GM23248 (cell line): Measurements from ENCODE around the gene MRPL19. TPM values are rescaled to one million over a fixed set of nuclear protein-coding genes. Genes with fewer than 3 reads are reported as not detected.

Experiments
- DNase-seq: peaks from one replicate; pipeline ENCODE4 v3.0.0-alpha.2; 2015
- H2AFZ ChIP-seq: fragments of 200-600 bp; sonication (generic); 2 replicates; pipeline ENCODE4 v1.6.1; 2016; ENCODE audit warnings: antibody characterized with exemption
- H3F3A ChIP-seq: fragments of 200-600 bp; sonication (generic); 2 replicates; pipeline ENCODE4 v1.6.1; 2016; ENCODE audit warnings: mild to moderate bottlenecking, antibody characterized with exemption, mixed run types; ENCODE audit not compliant: insufficient read depth
- H3K27ac ChIP-seq: fragments of 200-600 bp; sonication (generic); 2 replicates; pipeline ENCODE4 v1.5.1; 2016; ENCODE audit warnings: mild to moderate bottlenecking
- H3K27me3 ChIP-seq: fragments of 200-600 bp; sonication (generic); replicated peaks from 2 replicates; pipeline ENCODE4 v1.6.1; 2016; ENCODE audit warnings: mild to moderate bottlenecking; ENCODE audit not compliant: insufficient read depth
- H3K36me3 ChIP-seq: fragments of 200-600 bp; sonication (generic); 2 replicates; pipeline ENCODE4 v1.6.1; 2016; ENCODE audit warnings: low read depth, mild to moderate bottlenecking
- H3K4me1 ChIP-seq: fragments of 200-600 bp; sonication (generic); 2 replicates; pipeline ENCODE4 v1.6.1; 2016; ENCODE audit warnings: mild to moderate bottlenecking; ENCODE audit not compliant: insufficient read depth
- H3K4me2 ChIP-seq: fragments of 200-600 bp; sonication (generic); one replicate; pipeline ENCODE4 v1.6.1; 2016; ENCODE audit warnings: mild to moderate bottlenecking; ENCODE audit not compliant: unreplicated experiment
- H3K4me3 ChIP-seq: fragments of 200-600 bp; sonication (generic); 2 replicates; pipeline ENCODE4 v1.5.1; 2016; ENCODE audit warnings: mild to moderate bottlenecking
- H3K79me2 ChIP-seq: fragments of 200-600 bp; sonication (generic); 2 replicates; pipeline ENCODE4 v1.6.1; 2016; ENCODE audit warnings: mild to moderate bottlenecking; ENCODE audit not compliant: insufficient read depth
- H3K9ac ChIP-seq: fragments of 200-600 bp; sonication (generic); 2 replicates; pipeline ENCODE4 v1.6.1; 2016; ENCODE audit warnings: mild to moderate bottlenecking
- H3K9me2 ChIP-seq: fragments of 200-600 bp; sonication (generic); 2 replicates; pipeline ENCODE4 v1.6.1; 2016; ENCODE audit warnings: mixed run types, mild to moderate bottlenecking, moderate library complexity; ENCODE audit not compliant: insufficient read depth
- H3K9me3 ChIP-seq: fragments of 200-600 bp; sonication (generic); one replicate; pipeline ENCODE4 v1.6.1; 2017; ENCODE audit warnings: low read depth
- H4K20me1 ChIP-seq: fragments of 200-600 bp; sonication (generic); 2 replicates; pipeline ENCODE4 v1.6.0; 2016; ENCODE audit not compliant: insufficient read depth
- EZH2 ChIP-seq: fragments of 200-600 bp; sonication (generic); IDR thresholded peaks from 2 replicates; pipeline ENCODE4 v1.6.1; 2018; ENCODE audit warnings: antibody characterized with exemption, mild to moderate bottlenecking; ENCODE audit not compliant: insufficient read depth, poor library complexity, severe bottlenecking
- EZH2phosphoT487 ChIP-seq: fragments of 200-600 bp; sonication (generic); IDR thresholded peaks from 2 replicates; pipeline ENCODE4 v1.6.1; 2018; ENCODE audit warnings: antibody characterized with exemption, moderate library complexity, mild to moderate bottlenecking, low read depth; ENCODE audit not compliant: insufficient read depth
- WGBS, 2 experiments: methylation state at CpG; one replicate each; pipeline ENCODE4 v1.1.6; 2015 to 2017; ENCODE audit warnings: low lambda C conversion rate in 2 of 2, low coverage in 1 of 2; ENCODE audit errors: missing lambda C conversion rate in 2 of 2; 5-methylcytosine and 5-hydroxymethylcytosine counted together
- in situ Hi-C: fragments of 300-500 bp; cut with MboI; formaldehyde crosslinking; loops from 2 replicates; pipeline ENCODE4 v1.15.0; 2020
- polyA plus RNA-seq: library from polyadenylated mRNA; unstranded; fragments of >200 nt; fragmentation: Nextera tagmentation; extraction: Ambion mirVana; gene quantifications from 2 replicates; pipeline ENCODE4 v1.2.1, GENCODE V29; 2016
- total RNA-seq: library from RNA; depleted of rRNA; stranded (reverse); fragments of >200 nt; shearing (Covaris generic); gene quantifications from 2 replicates; pipeline ENCODE4 v1.2.3, GENCODE V29; 2014

Gene MRPL19
- total and polyA plus RNA-seq, 2 experiments from 2014 or later = 48.7 to 55.2 TPM

GRCh38 chr2:75705921-75706320, 59.3 kb downstream of the MRPL19 start:
- in situ Hi-C loops = no loop called here
- TF ChIP-seq EZH2phosphoT487 (no peak), EZH2 (no peak)
- peaks cover 28% of the 10 kb centered on the region for H3K4me1 ChIP-seq
- no peaks in the 10 kb centered on the region for H3K9me2 ChIP-seq
- 82 to 94% methylated on average over 1 of the region's 1 CpG for WGBS, 2 experiments
- H3K27ac ChIP-seq = no peak overlapping the region
- H3K9me3 ChIP-seq = no peaks in the 10 kb centered on the region
- no peak overlapping the region for H3K4me2 ChIP-seq
- H3K79me2 ChIP-seq = peaks cover 37% of the 10 kb centered on the region
- peaks cover 7% of the 10 kb centered on the region; the same call in 1 of the 2 replicates for H3F3A ChIP-seq
- H2AFZ ChIP-seq = no peak overlapping the region
- no peak for DNase-seq
- H3K36me3 ChIP-seq = peaks cover 23% of the 10 kb centered on the region
- no peaks in the 10 kb centered on the region for H3K27me3 ChIP-seq
- no peak overlapping the region for H3K4me3 ChIP-seq
- H3K9ac ChIP-seq = no peak overlapping the region
- H4K20me1 ChIP-seq = no peaks in the 10 kb centered on the region

- H3F3A ChIP-seq = peaks cover 7% of the 10 kb centered on the region; the same call in 1 of the 2 replicates
- H2AFZ ChIP-seq = peak overlapping the region; percentile 62
- DNase-seq = peak; percentile 68
- H3K27me3 ChIP-seq = no peaks in the 10 kb centered on the region
- no peaks in the 10 kb centered on the region for H3K9me3 ChIP-seq
- peak overlapping the region; percentile 61 for H3K4me2 ChIP-seq
- H3K4me1 ChIP-seq = peaks cover 32% of the 10 kb centered on the region
- peak overlapping the region; percentile 26; the same call in 1 of the 2 replicates for H3K27ac ChIP-seq
- TF ChIP-seq EZH2phosphoT487 = no peak
- no peak for TF ChIP-seq EZH2
- H3K4me3 ChIP-seq = peak overlapping the region; percentile 61
- peak overlapping the region; percentile 25; the same call in 1 of the 2 replicates for H3K9ac ChIP-seq
- H3K79me2 ChIP-seq = peaks cover 37% of the 10 kb centered on the region
- peaks cover 9% of the 10 kb centered on the region; the same call in 1 of the 2 replicates for H3K36me3 ChIP-seq
- no peaks in the 10 kb centered on the region for H4K20me1 ChIP-seq
- 3 to 5% methylated on average over 3 of the region's 3 CpGs for WGBS, 2 experiments
- H3K9me2 ChIP-seq = no peaks in the 10 kb centered on the region
- in situ Hi-C loops = no loop called here
Measured at GRCh38 chr2:75707901-75708300, 61.3 kb downstream of the MRPL19 start.

GRCh38 chr2:75709297-75709696, 62.7 kb downstream of the MRPL19 start:
- peak; percentile 11 for DNase-seq

GRCh38 chr2:75710220-75710576, 63.6 kb downstream of the MRPL19 start:
- Histone ChIP-seq H3K9me3 (no peaks in the 10 kb centered on the region), H3K9ac (peak overlapping the region; percentile 88), H3K4me2 (peak overlapping the region; percentile 90), H3K36me3 (no peaks in the 10 kb centered on the region), H4K20me1 (no peaks in the 10 kb centered on the region), H3K9me2 (no peaks in the 10 kb centered on the region), H3K4me1 (peaks cover 39% of the 10 kb centered on the region), H3K27ac (peak overlapping the region; percentile 73), H3K79me2 (peaks cover 37% of the 10 kb centered on the region), H3K4me3 (peak overlapping the region; percentile 88), H2AFZ (peak overlapping the region; percentile 100), H3F3A (peaks cover 7% of the 10 kb centered on the region; the same call in 1 of the 2 replicates), H3K27me3 (no peaks in the 10 kb centered on the region)
- DNase-seq = no peak
- whole genome bisulfite sequencing, 2 experiments = 0 to 1% methylated on average over 8 to 12 of the region's 12 CpGs
- TF ChIP-seq EZH2 (no peak), EZH2phosphoT487 (no peak)
- in situ Hi-C loops = no loop called here

More at GRCh38 chr2:75709297-75709696, 62.7 kb downstream of the MRPL19 start:
- 1 to 2% methylated on average over 3 of the region's 3 CpGs for WGBS, 2 experiments
- Histone ChIP-seq H4K20me1 (no peaks in the 10 kb centered on the region), H3K36me3 (peaks cover under 1% of the 10 kb centered on the region; the same call in 1 of the 2 replicates), H3K27me3 (no peaks in the 10 kb centered on the region), H3K79me2 (peaks cover 37% of the 10 kb centered on the region), H3K9me2 (no peaks in the 10 kb centered on the region), H3K4me2 (peak overlapping the region; percentile 90), H3K27ac (no peak overlapping the region), H3K9me3 (no peaks in the 10 kb centered on the region), H2AFZ (peak overlapping the region; percentile 69), H3K9ac (peak overlapping the region; percentile 88; the same call in 1 of the 2 replicates), H3F3A (peaks cover 7% of the 10 kb centered on the region; the same call in 1 of the 2 replicates), H3K4me1 (peaks cover 32% of the 10 kb centered on the region), H3K4me3 (peak overlapping the region; percentile 88)
- in situ Hi-C loops = no loop called here
- TF ChIP-seq EZH2phosphoT487 = no peak
- no peak for TF ChIP-seq EZH2
